ENCODE measurements around the gene SGTA. TPM values are rescaled to one million over a fixed set of nuclear protein-coding genes. Genes with fewer than 3 reads are reported as not detected.
A peak's percentile ranks its signal among the peaks of the same experiment; 100 is the strongest.
"Not testable (repeated sequence)": the region's sequence is repeated elsewhere in the genome, so short reads cannot be mapped to it uniquely, and the experiment has no call there.

The SGTA gene
- total RNA-seq, 2 donors from 2014 or later, result 72.4 to 87.9 TPM

DNA sequence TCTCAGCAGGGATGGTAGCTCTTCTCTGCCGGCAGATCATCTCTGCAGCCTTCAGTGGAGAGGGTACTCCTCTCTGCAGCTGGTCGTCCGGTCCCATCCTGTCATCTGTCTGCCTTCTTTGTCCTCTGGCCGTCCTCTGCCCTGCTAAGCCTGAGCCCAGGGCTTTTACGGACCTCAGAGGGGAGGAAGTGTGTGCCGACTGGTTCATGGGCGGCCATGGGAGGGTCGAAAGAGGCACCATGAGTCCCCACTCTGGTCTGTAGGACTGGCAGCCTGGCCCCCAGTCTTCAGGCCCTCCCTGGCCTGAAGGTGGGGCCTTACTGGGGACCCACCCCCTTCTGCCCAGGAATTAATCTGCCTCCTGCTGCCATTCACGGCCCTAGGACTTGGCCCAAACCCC lies 40.6 kb upstream of the SGTA start:
- Histone ChIP-seq H3K4me3 (no peak overlapping the region), H3K27me3 (replicated peaks; ENCODE audit: insufficient read depth) (no peaks in the 10 kb centered on the region), H3K36me3 (no peaks in the 10 kb centered on the region), H3K9me3 (no peaks in the 10 kb centered on the region), H3K4me1 (replicated peaks) (no peaks in the 10 kb centered on the region), H3K27ac (no peak overlapping the region)
- intact Hi-C loops (cut with DNase I), result no loop called here
- DNase-seq (ENCODE audit: low spot score), result no peak
- 82% methylated on average over 9 of the region's 9 CpGs for WGBS
- TF ChIP-seq POLR2AphosphoS5 (IDR thresholded peaks at IDR 0.05), result no peak
- no peak for TF ChIP-seq POLR2A (IDR thresholded peaks at IDR 0.05)
- TF ChIP-seq, protein P1, sequence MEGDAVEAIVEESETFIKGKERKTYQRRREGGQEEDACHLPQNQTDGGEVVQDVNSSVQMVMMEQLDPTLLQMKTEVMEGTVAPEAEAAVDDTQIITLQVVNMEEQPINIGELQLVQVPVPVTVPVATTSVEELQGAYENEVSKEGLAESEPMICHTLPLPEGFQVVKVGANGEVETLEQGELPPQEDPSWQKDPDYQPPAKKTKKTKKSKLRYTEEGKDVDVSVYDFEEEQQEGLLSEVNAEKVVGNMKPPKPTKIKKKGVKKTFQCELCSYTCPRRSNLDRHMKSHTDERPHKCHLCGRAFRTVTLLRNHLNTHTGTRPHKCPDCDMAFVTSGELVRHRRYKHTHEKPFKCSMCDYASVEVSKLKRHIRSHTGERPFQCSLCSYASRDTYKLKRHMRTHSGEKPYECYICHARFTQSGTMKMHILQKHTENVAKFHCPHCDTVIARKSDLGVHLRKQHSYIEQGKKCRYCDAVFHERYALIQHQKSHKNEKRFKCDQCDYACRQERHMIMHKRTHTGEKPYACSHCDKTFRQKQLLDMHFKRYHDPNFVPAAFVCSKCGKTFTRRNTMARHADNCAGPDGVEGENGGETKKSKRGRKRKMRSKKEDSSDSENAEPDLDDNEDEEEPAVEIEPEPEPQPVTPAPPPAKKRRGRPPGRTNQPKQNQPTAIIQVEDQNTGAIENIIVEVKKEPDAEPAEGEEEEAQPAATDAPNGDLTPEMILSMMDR (IDR thresholded peaks at IDR 0.05), result no peak

DNA sequence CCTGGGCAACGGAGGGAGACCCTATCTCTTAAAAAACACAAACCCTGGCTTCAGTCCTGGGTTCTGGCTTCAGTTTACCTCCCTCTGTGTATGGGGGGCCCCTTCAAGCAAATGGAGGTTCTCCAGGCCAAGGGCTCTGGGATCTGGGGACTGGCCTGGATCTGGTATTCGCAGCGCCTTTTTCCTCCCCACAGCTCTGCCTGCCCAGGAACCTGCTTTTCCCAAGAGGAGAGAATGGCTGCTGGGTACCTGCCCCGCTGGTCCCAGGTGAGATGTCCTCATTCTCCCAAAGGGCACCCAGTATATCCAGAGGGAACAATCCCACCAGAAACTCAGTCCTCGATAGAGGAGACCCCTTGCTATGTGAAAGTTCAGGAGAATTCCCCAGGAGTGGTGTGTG lies 39.8 kb upstream of the SGTA start:
- Histone ChIP-seq H3K27me3 (replicated peaks; ENCODE audit: insufficient read depth) (no peaks in the 10 kb centered on the region), H3K4me3 (no peak overlapping the region), H3K27ac (no peak overlapping the region), H3K36me3 (no peaks in the 10 kb centered on the region), H3K4me1 (replicated peaks) (no peaks in the 10 kb centered on the region), H3K9me3 (no peaks in the 10 kb centered on the region)
- DNase-seq (ENCODE audit: low spot score), result no peak
- WGBS, result 92% methylated on average over 4 of the region's 5 CpGs
- intact Hi-C loops (cut with DNase I), result no loop called here
- TF ChIP-seq, protein P1 (IDR thresholded peaks at IDR 0.05), result no peak
- TF ChIP-seq POLR2A (IDR thresholded peaks at IDR 0.05), result no peak
- no peak for TF ChIP-seq POLR2AphosphoS5 (IDR thresholded peaks at IDR 0.05)

DNA sequence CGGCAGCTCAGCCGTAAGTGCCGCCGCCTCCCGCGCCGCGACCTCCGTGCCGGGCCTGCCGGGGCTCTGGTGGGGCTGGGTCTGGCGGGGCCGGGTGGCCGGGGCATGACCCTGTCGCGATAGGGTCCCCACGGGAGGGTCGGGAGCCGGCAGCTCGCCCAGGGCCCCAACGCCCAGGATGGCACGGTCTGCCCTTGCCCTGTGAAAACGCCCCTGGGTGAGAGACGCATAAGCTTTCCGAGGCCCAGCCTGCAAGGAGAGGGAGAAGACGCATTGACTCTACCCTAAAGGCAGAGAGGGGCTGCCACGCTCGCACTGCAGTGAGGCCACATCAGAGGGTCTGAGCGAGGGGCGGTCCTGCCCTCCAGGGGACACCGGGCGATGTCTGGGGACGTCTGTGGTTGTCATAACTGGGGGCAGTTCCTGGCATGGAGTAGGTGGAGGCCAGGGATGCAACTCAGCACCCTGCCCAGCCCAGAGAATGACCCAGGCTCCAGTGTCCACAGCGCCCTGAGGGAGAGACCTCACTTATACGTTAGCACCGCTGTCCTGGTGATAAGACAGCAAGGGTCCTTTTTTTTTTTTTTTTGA lies 37.1 kb upstream of the SGTA start:
- WGBS, result 2% methylated on average over 14 of the region's 36 CpGs
- H3K4me3 ChIP-seq, result peak overlapping the region; percentile 82 to 83
- intact Hi-C loops (cut with DNase I), result no loop called here
- peak overlapping the region; percentile 30 to 48 for H3K27ac ChIP-seq
- no peak for DNase-seq (ENCODE audit: low spot score)
- H3K9me3 ChIP-seq, result no peaks in the 10 kb centered on the region
- TF ChIP-seq, protein P1 (IDR thresholded peaks at IDR 0.05), result no peak
- TF ChIP-seq POLR2AphosphoS5 (IDR thresholded peaks at IDR 0.05), result no peak
- no peak for TF ChIP-seq POLR2A (IDR thresholded peaks at IDR 0.05)
- no peaks in the 10 kb centered on the region for H3K4me1 ChIP-seq (replicated peaks)
- no peaks in the 10 kb centered on the region for H3K36me3 ChIP-seq
- H3K27me3 ChIP-seq (replicated peaks; ENCODE audit: insufficient read depth), result no peaks in the 10 kb centered on the region

DNA sequence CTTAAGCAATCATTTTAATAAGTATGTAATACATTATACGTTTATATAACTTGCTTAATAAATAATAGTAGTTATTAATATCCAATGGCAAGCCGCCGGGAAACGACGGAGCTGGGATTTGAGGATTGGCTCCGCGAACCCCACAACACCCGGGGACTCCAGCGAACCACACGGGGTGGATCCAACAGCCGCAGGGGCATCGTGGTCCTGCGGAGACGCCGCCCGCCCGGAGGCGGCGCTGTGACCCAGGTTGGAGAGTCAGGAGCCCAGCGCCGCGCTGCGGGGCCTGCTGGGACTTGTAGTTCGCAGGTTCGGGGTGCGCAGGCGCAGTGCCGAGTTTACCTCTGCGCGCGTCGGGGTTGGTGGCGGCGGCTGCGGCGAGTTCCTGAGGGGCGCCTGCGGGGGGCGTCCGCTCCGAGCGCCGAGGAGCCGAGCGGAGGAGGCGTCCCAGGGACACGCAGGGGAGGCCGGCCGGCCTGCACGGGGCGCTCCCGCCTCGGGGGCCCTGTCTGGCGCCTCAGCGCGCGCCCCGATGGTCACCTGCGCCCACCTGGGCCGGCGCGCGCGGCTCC lies 36.6 kb upstream of the SGTA start, which contains the start of gene ZNF554:
ZNF554 (plus strand) TSS at position 329 of the 572 bp plus-strand sequence; CDS start at position 533, 204 bp downstream.
- intact Hi-C loops (cut with DNase I), result no loop called here
- peak within 1 kb of the TSS; percentile 30 to 48 for H3K27ac ChIP-seq
- H3K27me3 ChIP-seq (replicated peaks; ENCODE audit: insufficient read depth), result no peaks in the 10 kb centered on the region
- 1% methylated on average over 31 of the region's 64 CpGs for WGBS
- TF ChIP-seq POLR2A (IDR thresholded peaks at IDR 0.05), result peak; percentile 38
- TF ChIP-seq, protein P1 (IDR thresholded peaks at IDR 0.05), result peak; percentile 95 to 100 (median 98)
- TF ChIP-seq POLR2AphosphoS5 (IDR thresholded peaks at IDR 0.05), result peak; percentile 96
- DNase-seq (ENCODE audit: low spot score), result peak; percentile 94
- no peaks in the 10 kb centered on the region for H3K4me1 ChIP-seq (replicated peaks)
- no peaks in the 10 kb centered on the region for H3K36me3 ChIP-seq
- H3K4me3 ChIP-seq, result peak within 1 kb of the TSS; percentile 82 to 83
- H3K9me3 ChIP-seq, result no peaks in the 10 kb centered on the region

DNA sequence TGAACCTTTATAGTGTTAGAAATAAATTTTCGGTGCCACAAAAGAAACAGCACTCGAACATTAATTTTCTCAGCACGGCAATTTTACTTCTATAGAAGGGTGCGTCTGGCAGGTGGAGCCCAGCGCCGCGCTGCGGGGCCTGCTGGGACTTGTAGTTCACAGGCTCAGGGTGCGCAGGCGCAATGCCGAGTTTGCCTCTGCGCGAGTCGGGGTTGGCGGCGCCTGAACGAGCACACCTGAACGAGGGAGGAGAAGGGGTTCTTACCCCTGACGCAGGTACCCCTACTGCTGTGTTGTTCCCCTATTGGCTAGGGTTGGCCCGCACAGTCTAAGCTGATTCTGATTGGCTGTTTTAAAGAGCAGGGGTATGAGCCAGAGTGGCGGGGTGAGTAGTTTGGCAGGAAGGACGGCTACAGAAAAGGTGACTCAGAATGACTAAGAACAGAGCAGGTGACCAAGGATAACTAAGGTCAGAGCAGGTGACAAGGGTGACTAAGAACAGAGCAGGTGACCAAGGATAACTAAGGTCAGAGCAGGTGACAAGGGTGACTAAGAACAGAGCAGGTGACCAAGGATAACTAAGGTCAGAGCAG lies 34.3 kb upstream of the SGTA start:
- H3K27ac ChIP-seq; H3K4me1 ChIP-seq (replicated peaks); H3K4me3 ChIP-seq; H3K36me3 ChIP-seq; DNase-seq (ENCODE audit: low spot score); intact Hi-C loops (cut with DNase I); H3K9me3 ChIP-seq; H3K27me3 ChIP-seq (replicated peaks; ENCODE audit: insufficient read depth): not testable (repeated sequence)
- 73% methylated on average over 22 of the region's 22 CpGs for WGBS

Data from prostate gland (tissue), 2 donors.